Measurements from ENCODE around the gene STMN3.

DNA sequence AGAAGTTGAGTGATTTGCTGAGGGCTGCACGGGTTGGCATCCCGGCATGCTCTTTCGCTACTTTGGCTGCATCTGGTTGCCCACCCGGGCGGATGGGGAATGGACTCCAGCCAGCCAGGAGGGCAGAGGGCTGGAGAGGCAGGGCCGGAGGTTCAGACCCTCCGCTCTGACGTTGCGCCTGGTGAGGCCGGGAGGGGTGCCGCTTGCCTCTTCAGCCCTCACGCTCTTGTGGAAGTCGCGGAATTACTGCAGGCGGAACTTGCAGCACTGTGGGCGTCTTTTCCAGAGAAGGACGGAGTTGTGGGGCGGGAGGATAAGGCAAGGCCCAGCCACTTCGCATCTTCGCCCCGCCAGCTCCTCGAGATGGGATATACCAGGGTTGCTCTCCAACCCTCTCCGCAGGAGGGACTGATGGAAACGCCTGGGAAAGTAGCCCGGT, 5.5 kb upstream of the STMN3 start:
- TF ChIP-seq, protein P1, sequence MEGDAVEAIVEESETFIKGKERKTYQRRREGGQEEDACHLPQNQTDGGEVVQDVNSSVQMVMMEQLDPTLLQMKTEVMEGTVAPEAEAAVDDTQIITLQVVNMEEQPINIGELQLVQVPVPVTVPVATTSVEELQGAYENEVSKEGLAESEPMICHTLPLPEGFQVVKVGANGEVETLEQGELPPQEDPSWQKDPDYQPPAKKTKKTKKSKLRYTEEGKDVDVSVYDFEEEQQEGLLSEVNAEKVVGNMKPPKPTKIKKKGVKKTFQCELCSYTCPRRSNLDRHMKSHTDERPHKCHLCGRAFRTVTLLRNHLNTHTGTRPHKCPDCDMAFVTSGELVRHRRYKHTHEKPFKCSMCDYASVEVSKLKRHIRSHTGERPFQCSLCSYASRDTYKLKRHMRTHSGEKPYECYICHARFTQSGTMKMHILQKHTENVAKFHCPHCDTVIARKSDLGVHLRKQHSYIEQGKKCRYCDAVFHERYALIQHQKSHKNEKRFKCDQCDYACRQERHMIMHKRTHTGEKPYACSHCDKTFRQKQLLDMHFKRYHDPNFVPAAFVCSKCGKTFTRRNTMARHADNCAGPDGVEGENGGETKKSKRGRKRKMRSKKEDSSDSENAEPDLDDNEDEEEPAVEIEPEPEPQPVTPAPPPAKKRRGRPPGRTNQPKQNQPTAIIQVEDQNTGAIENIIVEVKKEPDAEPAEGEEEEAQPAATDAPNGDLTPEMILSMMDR (IDR thresholded peaks at IDR 0.05) = no peak
- TF ChIP-seq POLR2A (IDR thresholded peaks at IDR 0.05) (no peak), POLR2AphosphoS5 (IDR thresholded peaks at IDR 0.05) (no peak), EP300 (IDR thresholded peaks at IDR 0.05) (no peak)
